ENCODE data around the gene SUV39H2.

- TF ChIP-seq CTCF (optimal IDR thresholded peaks at IDR 0.05 in 1 of 3, IDR thresholded peaks at IDR 0.05 in 1 of 3, conservative IDR thresholded peaks at IDR 0.05 in 1 of 3; ENCODE audit: extremely low read depth in 1 of 3, insufficient read depth in 2 of 3, low read length in 3 of 3) = no peak
- no peak for TF ChIP-seq EZH2 (IDR thresholded peaks at IDR 0.05; ENCODE audit: low read length)
Observed at GRCh38 chr10:14840178-14840577, 38.5 kb upstream of the SUV39H2 start.
